Vagina (tissue), 2 donors: ENCODE results near the gene ALOX12B. TPM values are rescaled to one million over a fixed set of nuclear protein-coding genes. Genes with fewer than 3 reads are reported as not detected.

Experiments
- DNase-seq, 2 donors: peaks; one replicate each; pipeline ENCODE4 v3.0.0-alpha.2; 2017; ENCODE audit errors: extremely low spot score in 2 of 2
- H3K27ac ChIP-seq: fragments of 200-600 bp; sonication (generic); one replicate; pipeline ENCODE4 v1.5.1; 2019
- H3K27me3 ChIP-seq: fragments of 200-600 bp; sonication (generic); one replicate; pipeline ENCODE4 v1.5.1; 2019
- H3K36me3 ChIP-seq, 2 donors: fragments of 200-600 bp; sonication (generic); one replicate each; pipeline ENCODE4 v1.5.1; 2017 to 2019
- H3K4me1 ChIP-seq: fragments of 200-600 bp; sonication (generic); one replicate; pipeline ENCODE4 v1.5.1; 2019
- H3K4me3 ChIP-seq, 2 donors: fragments of 200-600 bp; sonication (generic); 1 replicate in 1 of 2; 2 replicates in 1 of 2; pipeline ENCODE4 v1.5.1; 2016 to 2019
- H3K9me3 ChIP-seq: fragments of 200-600 bp; sonication (generic); one replicate; pipeline ENCODE4 v1.5.1; 2019
- CTCF ChIP-seq, 3 experiments: fragments of 450-650 bp in 2 of 3; fragments of 200-600 bp in 1 of 3; sonication (generic) in 1 of 3; IDR thresholded peaks; one replicate each; pipeline ENCODE4 v1.5.1; 2017 to 2019; ENCODE audit warnings: antibody characterized with exemption in 3 of 3, mild to moderate bottlenecking in 2 of 3, moderate library complexity in 2 of 3
- POLR2A ChIP-seq, 2 donors: fragments of 450-650 bp; IDR thresholded peaks; one replicate each; pipeline ENCODE4 v1.6.1; 2017; ENCODE audit warnings: antibody characterized with exemption in 2 of 2, mild to moderate bottlenecking in 2 of 2, moderate library complexity in 2 of 2
- POLR2AphosphoS5 ChIP-seq, 2 donors: sonication (generic); formaldehyde crosslinking; IDR thresholded peaks; one replicate each; pipeline ENCODE4 v1.9.0; 2017; ENCODE audit warnings: antibody characterized with exemption in 2 of 2, mild to moderate bottlenecking in 2 of 2, low read depth in 1 of 2; ENCODE audit not compliant: insufficient read depth in 1 of 2
- intact Hi-C: fragments of 100-400 bp; cut with DNase I; formaldehyde crosslinking; loops from one replicate; pipeline ENCODE4 v1.15.1; 2023
- total RNA-seq: library from RNA; depleted of rRNA; stranded (reverse); fragments of >200 nt; gene quantifications from one replicate; pipeline ENCODE4 v1.2.3, GENCODE V29; 2016

ALOX12B gene
- total RNA-seq, 1 donor from 2014 or later: 15.0 TPM

- Histone ChIP-seq H3K4me1 (peaks cover 25% of the 10 kb centered on the region), H3K36me3 (no peaks in the 10 kb centered on the region), H3K27ac (no peak overlapping the region), H3K4me3 (no peak overlapping the region), H3K27me3 (no peaks in the 10 kb centered on the region), H3K9me3 (no peaks in the 10 kb centered on the region)
- DNase-seq: no peak
- no peak for TF ChIP-seq CTCF (IDR thresholded peaks at IDR 0.05)
- no peak for TF ChIP-seq POLR2A (IDR thresholded peaks at IDR 0.05)
- TF ChIP-seq POLR2AphosphoS5 (IDR thresholded peaks at IDR 0.05; ENCODE audit: insufficient read depth in 1 of 2, low read depth in 1 of 2): no peak
- intact Hi-C loops: no loop called here
These were observed 45.5 kb downstream of the ALOX12B start for GRCh38 chr17:8041979-8042378.

- H3K9me3 ChIP-seq: no peaks in the 10 kb centered on the region
- no peak for DNase-seq
- H3K27ac ChIP-seq: no peak overlapping the region
- peak overlapping the region in 1 of 2 donors; percentile 13 for H3K4me3 ChIP-seq
- no peaks in the 10 kb centered on the region for H3K36me3 ChIP-seq
- TF ChIP-seq POLR2A (IDR thresholded peaks at IDR 0.05) (no peak), CTCF (IDR thresholded peaks at IDR 0.05) (peak in 2 of 3 experiments; percentile 38 to 43)
- H3K4me1 ChIP-seq: peaks cover 25% of the 10 kb centered on the region
- no peaks in the 10 kb centered on the region for H3K27me3 ChIP-seq
- intact Hi-C loops: no loop called here
These were observed 46.1 kb downstream of the ALOX12B start for GRCh38 chr17:8041249-8041928.

GRCh38 chr17:8039611-8040168 lies 47.8 kb downstream of the ALOX12B start:
- no peaks in the 10 kb centered on the region for H3K27me3 ChIP-seq
- intact Hi-C loops: no loop called here
- H3K4me3 ChIP-seq: peak overlapping the region; percentile 26 to 47

GRCh38 chr17:8038954-8039610 lies 48.4 kb downstream of the ALOX12B start, which contains the start of gene ALOX15B:
Gene ALOX15B, plus strand, starts transcription at chr17:8039059. Its CDS starts 97 bp downstream, at chr17:8039156.
- peak within 1 kb of the TSS; percentile 26 to 47 for H3K4me3 ChIP-seq
- H3K4me1 ChIP-seq: peaks cover 25% of the 10 kb centered on the region
- H3K27me3 ChIP-seq: no peaks in the 10 kb centered on the region
- H3K9me3 ChIP-seq: no peaks in the 10 kb centered on the region
- peak in 1 of 2 donors; percentile 80 for DNase-seq
- intact Hi-C loops: no loop called here
- H3K36me3 ChIP-seq: no peaks in the 10 kb centered on the region
- H3K27ac ChIP-seq: peak within 1 kb of the TSS; percentile 33
- TF ChIP-seq CTCF (IDR thresholded peaks at IDR 0.05) (no peak), POLR2AphosphoS5 (IDR thresholded peaks at IDR 0.05; ENCODE audit: insufficient read depth in 1 of 2, low read depth in 1 of 2) (peak in 1 of 2 donors; percentile 20), POLR2A (IDR thresholded peaks at IDR 0.05) (no peak)

More at GRCh38 chr17:8039611-8040168, 47.8 kb downstream of the ALOX12B start:
- DNase-seq: peak in 1 of 2 donors; percentile 82
- Histone ChIP-seq H3K27ac (no peak overlapping the region), H3K4me1 (peaks cover 25% of the 10 kb centered on the region), H3K9me3 (no peaks in the 10 kb centered on the region), H3K36me3 (no peaks in the 10 kb centered on the region)
- TF ChIP-seq CTCF (IDR thresholded peaks at IDR 0.05) (no peak), POLR2AphosphoS5 (IDR thresholded peaks at IDR 0.05; ENCODE audit: insufficient read depth in 1 of 2, low read depth in 1 of 2) (no peak), POLR2A (IDR thresholded peaks at IDR 0.05) (no peak)
